AG09309 (cell line): ENCODE results near the gene RECK.
"Not testable (repeated sequence)": the region's sequence is repeated elsewhere in the genome, so short reads cannot be mapped to it uniquely, and the experiment has no call there.

Experiments
- DNase-seq: peaks from one replicate; pipeline ENCODE4 v3.0.0-alpha.2; 2010; ENCODE audit warnings: low read depth
- H3K4me3 ChIP-seq: 2 replicates; pipeline ENCODE4 v1.5.1; 2011; ENCODE audit warnings: mild to moderate bottlenecking, low read depth, low read length, moderate library complexity; ENCODE audit not compliant: control insufficient read depth
- TF ChIP-seq, protein P1 (sequence below): IDR thresholded peaks from 2 replicates; pipeline ENCODE4 v1.5.1; 2011; ENCODE audit warnings: mild to moderate bottlenecking, low read depth, low read length, inconsistent platforms; ENCODE audit not compliant: insufficient read depth, control insufficient read depth; ENCODE audit errors: missing control alignments

RECK gene

DNA sequence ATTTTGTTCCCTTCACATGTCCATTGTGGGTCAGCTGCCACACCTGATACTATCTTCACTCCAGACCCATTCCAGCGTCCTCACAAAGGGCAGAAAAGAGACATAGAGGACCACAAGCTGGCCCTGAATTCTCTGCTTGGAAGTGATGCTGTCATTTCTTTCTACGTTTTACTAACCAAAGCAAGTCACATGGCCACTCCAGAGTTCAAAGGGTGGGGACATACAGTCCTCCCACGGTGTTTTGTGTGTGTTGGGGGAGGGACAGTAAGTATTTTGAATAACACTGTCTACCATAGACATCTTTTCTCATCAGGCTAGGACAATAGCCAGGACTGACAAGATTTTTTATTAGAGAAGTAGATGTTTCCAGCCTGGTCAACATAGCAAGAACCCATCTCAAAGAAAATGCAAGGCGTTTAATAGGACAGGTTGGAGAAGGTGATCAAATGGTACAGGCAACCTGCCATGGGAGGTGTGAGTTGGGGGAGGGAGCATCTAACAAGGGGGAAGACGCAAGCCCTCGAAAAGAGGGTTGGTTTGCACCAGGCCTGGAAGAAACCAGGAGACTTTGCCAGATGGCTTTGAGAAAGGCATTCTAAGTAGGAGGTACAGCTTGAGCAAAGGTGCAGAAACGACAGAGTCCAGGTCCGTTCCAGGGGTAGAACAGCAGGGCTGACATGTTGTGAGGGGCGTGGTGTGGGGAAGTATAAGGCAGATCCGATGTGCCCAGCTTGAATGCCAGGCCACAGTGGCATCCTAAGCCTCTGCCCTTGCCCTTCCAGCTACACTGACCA, 88.5 kb downstream of the RECK start:
- TF ChIP-seq, protein P1, sequence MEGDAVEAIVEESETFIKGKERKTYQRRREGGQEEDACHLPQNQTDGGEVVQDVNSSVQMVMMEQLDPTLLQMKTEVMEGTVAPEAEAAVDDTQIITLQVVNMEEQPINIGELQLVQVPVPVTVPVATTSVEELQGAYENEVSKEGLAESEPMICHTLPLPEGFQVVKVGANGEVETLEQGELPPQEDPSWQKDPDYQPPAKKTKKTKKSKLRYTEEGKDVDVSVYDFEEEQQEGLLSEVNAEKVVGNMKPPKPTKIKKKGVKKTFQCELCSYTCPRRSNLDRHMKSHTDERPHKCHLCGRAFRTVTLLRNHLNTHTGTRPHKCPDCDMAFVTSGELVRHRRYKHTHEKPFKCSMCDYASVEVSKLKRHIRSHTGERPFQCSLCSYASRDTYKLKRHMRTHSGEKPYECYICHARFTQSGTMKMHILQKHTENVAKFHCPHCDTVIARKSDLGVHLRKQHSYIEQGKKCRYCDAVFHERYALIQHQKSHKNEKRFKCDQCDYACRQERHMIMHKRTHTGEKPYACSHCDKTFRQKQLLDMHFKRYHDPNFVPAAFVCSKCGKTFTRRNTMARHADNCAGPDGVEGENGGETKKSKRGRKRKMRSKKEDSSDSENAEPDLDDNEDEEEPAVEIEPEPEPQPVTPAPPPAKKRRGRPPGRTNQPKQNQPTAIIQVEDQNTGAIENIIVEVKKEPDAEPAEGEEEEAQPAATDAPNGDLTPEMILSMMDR = no peak
- DNase-seq = no peak
- H3K4me3 ChIP-seq = no peak overlapping the region

DNA sequence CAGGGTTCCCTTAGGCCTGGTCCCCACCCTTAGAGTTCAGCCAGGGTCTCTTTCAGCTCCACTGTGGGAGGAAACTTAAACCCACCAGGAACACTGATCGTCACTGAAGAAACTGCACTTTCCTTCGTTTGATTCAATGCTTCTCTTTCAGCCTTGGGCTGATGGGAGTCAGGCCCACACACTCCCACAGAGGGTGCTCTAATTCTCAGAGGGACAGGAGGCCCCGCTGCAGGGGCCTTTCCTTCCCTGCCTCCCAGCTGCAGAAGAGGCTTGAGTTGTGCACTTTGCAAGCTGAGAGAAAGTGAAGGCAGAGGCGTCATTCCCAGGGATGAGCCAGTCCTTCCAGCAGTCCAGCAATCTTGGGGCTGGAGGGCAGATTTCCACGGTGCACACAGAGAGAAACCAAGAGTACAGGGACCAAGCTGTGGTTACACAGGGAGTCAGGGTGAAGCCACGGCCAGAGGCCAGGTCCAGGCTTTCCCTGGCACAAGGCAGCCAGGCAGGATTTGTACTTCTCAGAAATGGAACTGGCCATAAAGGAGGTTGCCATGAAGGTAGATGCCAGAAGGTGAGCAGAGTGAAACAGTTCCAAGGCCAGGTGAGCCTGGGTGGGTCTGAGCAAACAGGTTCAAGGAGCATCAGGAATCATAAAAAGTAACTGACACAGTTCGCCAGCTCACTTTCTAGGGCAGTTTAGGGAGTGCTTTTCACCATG, 89.5 kb downstream of the RECK start:
- H3K4me3 ChIP-seq = no peak overlapping the region
- TF ChIP-seq, protein P1 = no peak
- no peak for DNase-seq

DNA sequence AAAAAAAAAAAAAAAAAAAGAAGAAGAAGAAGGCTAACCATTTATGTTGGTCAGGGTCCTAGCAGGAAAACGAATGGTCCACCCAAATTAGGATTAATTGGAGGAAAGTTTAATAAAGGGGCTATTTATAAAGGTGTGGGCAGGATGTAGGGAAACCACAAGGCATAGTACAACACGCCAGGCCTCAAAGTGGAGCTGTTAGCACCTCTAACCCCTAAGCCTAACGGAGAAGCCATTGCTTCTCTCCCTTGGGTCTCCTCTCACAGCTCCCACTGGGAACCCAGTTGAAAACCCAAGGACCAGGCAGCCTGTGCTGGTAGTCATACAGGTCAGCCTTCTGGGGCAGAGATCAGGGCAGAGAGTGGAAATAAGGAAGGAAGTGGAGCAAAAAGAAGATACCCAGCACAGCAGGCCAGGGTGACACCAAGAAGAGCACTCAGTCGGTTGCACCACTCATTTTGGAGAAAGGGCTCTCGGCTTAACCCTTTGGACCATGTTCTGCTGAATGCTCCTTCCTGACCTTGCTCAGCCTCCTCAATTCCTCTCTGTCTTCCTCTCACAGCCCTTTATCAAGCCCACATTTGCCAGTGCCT, 91.0 kb downstream of the RECK start:
- DNase-seq = no peak
- H3K4me3 ChIP-seq = no peak overlapping the region
- TF ChIP-seq, protein P1 = no peak

DNA sequence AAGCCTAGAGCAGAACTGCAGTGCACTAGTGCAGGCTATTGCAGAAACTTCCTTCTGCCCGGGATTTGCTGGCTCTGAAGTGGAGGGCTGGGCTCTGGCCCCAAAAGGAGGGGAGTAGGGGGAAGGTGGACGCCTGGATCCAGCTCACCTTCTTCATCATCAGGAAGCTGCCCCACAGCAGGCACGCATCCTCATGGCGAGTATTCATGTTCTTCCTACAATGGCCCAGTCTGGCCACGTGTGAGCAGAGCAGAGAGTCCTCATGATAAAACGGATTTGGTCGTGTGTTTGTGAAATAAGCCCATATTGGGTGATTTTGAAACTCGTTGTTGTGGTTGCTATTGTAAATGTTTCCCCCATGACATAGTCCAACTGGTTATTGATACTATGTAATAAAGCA, 91.6 kb downstream of the RECK start:
- DNase-seq = no peak
- TF ChIP-seq, protein P1 = no peak
- H3K4me3 ChIP-seq = no peak overlapping the region

DNA sequence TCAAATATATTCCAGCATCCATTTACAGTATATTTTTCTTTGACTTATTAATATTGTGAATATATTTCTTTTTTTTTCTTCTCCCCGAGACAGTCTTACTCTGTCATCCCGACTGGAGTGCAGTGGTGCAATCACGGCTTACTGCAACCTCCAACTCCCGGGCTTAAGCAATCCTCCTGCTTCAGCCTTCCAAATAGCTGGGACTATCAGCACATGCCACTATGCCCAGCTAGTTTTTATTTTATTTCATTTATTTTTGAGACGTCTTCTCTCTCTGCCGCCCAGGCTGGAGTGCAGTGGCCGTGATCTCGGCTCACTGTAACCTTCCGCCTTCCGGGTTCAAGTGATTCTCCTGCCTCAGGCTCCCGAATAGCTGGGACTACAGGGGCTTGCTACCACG, 92.4 kb downstream of the RECK start:
- no peak for DNase-seq
- TF ChIP-seq, protein P1 = no peak
- H3K4me3 ChIP-seq = no peak overlapping the region

DNA sequence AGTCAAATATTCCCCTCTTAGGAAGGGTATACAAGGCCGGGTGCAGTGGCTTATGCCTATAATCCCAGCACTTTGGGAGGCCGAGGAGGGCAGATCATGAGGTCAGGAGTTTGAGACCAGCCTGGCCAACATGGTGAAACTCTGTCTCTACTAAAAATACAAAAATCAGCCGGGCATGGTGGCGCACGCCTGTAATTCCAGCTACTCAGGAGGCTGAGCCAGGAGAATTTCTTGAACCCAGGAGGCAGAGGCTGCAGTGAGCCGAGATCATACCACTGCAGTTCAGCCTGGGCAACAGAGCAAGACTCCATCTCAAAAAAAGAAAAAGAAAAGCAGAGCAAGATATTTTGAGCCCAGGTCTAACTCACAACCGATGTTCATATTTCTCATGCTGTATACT, 95.0 kb downstream of the RECK start:
- not testable (repeated sequence) for DNase-seq, H3K4me3 ChIP-seq

DNA sequence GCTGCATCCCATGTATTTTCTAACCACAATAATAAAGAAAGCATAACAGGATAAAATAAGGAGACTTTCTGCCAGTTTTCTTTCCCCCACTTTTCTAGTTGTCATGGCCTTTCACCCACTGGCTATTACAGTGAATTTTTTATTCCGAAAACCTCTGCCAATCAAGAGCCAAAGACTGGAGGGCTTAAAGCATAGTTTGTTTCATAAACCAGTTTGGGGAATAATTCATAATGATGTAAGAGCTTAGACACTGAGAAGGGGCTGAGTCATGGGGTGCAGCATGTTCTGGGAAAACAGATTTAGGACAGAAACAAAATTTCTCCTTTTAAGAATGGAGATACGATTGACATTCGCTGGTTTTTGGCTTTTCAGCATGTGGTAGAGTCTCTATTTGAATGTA, 95.4 kb downstream of the RECK start:
- no peak overlapping the region for H3K4me3 ChIP-seq
- TF ChIP-seq, protein P1 = no peak
- no peak for DNase-seq
